ENCODE results near the gene HIPK2.
"Not testable (repeated sequence)": the region's sequence is repeated elsewhere in the genome, so short reads cannot be mapped to it uniquely, and the experiment has no call there.

HIPK2 gene

DNA sequence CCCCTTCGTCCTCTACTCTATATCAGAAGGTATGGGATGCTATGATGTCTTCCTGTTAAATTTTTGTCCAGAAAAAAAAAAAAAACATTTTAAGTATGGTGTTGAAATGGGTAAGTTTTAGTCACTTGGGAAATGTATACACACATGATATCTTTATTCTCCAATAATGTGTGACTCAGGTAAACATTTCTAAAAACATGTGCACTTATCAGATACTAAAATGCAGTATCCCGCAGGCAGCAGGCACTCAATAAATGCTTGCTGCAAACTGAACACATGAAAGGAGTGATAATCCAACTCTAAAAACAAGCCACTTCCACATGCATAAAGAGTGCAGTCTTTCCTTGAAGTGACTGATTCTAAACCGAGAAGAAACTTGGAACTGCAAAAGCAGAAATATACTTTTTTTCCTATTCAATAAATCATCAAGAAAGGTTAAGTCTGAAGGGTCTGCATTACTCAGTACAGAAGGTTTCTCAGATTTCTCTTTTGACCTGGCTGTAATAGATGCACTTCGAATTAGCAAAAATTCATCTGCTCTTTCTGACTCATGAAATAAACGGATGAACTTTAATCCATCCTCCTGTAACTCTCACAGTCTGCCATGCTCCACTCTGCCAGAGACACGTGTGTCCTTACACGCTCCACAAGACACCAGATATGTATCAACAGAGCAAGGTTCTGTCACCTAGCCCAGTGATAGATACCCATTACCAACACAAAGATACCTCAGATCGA is 84.0 kb downstream of the HIPK2 start:
- no peak for DNase-seq (ENCODE audit: low spot score)

DNA sequence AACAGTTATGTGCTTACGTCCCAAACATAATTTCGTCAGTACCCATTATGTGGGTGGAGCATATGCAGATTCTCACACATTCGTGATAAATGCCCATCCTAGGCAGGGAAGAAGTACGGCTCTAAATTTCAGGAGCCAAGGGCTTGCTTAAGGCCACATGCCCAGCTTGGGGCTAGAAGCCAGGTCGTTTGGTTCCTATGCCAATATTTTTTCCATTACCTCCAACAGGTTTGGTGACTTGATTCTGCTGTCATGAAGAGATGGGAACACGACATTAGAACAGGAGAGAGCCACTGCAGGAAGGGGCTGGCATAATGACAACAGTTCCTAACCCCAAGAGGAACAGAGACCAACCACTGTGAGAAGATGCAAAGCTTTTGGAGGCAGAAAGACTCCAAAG is 85.1 kb downstream of the HIPK2 start:
- DNase-seq (ENCODE audit: low spot score), result peak; percentile 74

DNA sequence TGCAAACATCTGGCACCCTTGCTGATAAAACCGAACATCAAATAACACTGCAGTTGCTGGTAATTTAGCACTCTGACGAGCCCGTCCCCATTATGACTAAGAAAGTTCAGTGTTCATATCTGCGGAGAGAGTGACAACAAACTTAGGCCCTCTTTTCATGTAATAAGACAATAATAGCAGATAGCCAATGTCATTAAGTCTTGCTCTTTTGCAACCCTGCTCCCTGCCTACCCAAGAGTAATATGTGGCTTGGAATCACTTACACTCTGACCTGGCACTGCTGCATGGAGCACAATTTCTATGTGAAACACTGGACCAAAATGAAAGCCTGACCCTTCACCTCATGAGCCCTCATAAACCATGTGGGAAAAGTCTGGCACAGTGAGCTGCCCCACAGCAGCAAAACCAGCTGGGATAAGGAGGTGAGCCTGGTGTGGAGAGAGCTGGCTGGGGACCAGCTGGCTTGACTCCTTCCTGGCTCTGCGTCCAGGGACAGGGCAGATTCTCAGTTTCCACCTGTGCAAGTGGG is 86.5 kb downstream of the HIPK2 start:
- DNase-seq (ENCODE audit: low spot score), result peak; percentile 69

DNA sequence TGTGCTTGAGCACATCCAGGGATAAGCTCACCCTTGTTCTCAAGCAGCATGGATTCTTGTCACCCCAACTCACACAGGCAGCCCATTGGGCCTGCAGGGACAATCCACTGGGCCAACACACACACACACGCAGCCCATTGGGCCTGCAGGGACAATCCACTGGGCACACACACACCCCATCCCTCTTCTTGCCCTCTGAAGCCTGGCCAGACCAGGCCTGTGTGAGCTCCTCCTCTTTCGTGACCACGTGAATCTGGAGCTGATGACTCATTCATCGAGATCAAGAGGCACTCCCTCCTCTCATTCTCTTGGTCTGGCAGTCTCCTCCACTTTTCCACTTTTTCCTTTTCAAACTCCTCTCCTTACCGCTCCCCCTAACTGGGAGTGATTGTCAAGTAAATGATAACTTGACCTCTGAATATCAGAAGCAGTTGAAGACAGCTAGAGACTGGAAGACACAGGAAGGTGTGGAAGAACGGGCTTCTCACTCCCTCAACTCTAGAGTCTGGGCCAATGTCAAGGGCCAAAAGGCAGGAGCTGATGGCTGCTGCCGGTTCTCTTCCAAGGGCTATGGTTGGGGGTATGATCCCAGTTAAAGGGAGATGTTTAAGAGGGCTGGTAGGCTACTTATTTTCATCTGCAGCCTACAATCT is 89.7 kb downstream of the HIPK2 start:
- DNase-seq (ENCODE audit: low spot score), result no peak

DNA sequence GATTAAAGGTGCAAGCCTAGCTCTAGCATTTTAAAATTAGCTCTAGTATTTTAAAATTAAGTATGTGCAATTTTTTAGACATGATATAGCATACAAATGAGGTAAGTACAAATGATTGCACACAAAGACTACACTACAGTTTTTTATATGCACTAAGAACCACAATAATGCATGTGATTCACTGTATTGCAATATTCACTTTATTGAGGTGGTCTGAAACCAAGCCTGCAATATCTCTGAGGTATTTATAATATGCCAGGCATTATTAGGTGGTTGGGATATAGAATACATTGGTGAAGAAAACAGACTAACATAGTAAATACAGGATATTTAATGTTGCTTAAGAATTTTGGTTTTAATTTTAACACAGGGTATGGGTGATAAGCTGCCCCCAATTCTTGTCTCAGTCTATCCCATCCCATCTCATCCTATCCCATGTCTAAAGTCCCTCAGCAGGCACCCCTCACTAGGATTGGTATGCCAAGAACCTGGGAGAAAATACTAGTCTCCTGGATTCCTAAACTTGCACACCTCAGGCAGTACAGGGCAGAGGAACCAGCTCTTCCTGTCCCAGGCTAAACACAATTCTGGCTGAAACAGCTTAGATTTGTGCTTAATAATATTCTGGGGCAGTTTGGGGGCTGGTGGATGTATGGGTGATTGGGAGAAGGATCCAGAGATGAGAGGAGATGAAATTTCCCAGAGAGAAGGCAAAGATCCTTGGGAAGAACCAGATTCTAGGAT is 90.4 kb downstream of the HIPK2 start:
- no peak for DNase-seq (ENCODE audit: low spot score)

DNA sequence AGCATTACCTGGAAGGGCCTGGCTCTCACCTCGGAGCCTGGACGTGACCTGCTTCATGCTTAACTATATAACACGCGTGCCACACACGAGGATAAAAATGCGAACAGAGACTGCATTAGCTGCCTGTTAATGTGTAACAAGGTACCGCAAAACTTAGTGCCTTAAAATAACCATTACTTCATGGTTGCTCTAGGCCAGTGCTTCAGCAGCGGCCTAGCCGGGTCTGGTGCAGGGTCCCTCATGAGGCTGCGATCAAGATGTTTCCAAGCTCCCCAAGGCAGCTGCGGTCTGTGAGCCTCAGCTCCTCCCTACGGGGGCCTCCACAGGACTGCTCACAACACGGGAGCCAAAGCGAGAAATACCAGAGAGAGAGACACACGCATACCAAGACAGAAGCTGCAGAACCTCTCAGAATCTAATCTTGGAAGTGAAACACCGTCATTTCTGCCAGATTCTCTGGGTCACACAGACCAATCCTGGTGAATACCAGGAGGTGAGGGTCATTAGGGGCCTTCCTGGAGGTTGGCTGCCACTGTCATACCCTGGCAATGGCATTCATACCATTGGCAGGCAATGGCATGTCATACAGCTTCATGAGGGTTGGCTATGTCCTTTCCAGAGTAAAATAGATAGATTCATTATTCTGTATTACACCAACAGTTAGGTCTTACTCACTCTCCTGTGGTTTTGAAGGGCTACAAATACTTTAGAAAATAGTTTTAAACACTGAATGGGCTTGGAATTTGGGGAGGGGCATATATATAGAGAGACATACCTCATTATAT is 94.5 kb downstream of the HIPK2 start:
- DNase-seq (ENCODE audit: low spot score), result no peak

DNA sequence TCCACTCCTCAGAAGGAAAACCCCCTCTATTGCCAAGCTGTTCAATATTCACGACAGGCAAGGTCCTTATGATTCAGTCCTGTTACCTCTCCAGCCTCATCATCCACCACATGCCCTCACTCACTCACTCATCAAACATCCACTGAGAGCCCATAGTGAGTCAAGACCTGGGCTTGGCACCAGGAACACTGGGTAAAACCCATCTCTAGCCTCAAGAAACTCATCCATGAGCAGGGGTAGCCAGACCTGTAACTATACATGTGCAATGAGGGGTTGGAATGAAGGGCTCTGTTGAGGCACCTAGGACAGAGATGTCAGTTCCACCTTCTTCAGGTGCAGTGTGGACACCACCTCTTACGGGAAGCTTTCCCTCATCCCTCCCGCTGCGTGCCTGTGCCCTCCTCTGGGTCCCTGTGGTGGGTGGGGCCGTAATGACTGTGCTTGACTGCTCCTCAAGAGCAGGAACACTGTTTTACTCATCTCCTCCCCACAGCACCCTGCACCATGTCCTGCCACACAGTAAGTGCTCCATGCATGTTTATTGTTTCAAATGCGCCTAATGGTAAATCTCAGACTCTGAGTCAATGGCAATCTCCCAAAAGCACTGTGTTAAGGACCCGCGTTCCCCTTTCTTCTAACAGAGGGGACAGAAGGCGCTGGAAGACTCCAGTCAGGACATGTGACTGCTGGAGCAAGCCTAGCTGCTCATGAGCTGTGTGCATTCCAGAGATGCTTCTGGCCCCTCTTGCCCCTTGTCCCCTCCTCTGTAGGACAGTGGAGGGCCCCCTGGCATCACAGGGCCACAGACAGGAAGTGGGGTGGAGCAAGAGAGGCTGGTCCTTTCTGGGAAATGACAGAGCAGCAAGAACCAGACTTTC is 95.4 kb downstream of the HIPK2 start:
- DNase-seq (ENCODE audit: low spot score), result no peak

DNA sequence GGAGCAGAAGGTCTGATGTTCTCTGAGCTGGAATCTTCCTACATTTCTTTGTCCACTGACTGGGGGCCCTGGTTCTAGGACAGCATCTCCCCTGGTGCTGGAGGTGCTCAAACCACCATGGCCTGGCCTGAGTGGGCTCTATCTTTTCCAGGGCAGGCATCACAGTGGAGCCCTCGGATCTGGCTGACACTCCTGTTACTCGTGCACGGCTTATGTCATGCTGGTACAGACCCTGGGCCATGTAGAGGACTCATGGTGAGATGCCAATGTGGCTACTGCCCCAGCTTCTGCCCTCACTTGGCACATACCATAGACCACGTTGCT is 96.0 kb downstream of the HIPK2 start:
- no peak for DNase-seq (ENCODE audit: low spot score)

DNA sequence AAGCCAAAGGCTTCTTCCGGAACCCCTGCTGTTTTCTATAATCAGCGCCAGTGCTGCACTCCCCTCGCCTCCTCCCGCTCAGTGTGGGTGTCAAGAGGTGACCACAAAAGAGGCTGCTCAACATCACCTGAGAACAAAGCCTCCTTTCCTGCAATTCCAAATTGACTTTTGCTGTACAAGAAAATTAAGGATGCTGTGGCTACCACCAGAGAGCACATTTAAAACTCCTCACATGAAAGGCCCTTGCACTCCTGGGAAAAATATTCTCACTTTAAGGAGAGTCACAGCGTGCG is 96.4 kb downstream of the HIPK2 start:
- no peak for DNase-seq (ENCODE audit: low spot score)

DNA sequence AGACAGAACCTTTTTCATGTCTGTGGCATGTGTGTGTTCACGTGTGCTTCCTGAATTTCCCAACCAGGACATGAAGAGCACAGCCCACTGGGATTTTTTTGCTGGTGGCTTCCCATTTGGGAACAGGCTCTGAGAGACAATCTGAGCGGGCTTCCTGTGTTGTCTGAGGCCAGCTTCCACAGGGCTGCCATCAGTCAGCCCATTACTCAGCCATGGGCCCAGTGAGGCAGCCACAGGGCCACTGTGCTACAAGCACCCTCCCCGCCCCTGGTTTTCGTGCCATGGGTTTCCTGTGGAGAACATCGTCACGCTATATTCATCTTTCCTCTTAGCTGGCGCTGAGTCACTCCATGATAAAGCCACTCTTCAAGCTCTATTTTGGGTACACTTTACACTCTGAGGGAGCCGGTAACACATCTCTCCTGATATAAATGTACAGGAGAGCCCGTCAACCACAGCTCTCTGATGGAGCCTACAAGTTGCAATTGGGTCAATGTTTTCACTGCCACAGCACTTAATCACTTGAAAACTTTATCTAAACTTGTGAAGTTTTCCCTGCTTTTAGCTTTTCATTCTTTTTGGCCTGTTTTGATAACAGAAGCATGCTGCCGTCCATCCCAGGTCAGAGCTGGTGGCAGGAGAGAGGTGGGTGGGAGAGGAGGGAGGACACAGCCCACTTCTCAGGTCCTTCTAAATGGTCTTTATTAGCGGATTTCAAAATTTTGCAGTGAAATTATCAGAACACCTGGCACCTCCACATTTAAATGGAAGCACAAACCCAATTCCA is 96.9 kb downstream of the HIPK2 start:
- DNase-seq (ENCODE audit: low spot score), result no peak

DNA sequence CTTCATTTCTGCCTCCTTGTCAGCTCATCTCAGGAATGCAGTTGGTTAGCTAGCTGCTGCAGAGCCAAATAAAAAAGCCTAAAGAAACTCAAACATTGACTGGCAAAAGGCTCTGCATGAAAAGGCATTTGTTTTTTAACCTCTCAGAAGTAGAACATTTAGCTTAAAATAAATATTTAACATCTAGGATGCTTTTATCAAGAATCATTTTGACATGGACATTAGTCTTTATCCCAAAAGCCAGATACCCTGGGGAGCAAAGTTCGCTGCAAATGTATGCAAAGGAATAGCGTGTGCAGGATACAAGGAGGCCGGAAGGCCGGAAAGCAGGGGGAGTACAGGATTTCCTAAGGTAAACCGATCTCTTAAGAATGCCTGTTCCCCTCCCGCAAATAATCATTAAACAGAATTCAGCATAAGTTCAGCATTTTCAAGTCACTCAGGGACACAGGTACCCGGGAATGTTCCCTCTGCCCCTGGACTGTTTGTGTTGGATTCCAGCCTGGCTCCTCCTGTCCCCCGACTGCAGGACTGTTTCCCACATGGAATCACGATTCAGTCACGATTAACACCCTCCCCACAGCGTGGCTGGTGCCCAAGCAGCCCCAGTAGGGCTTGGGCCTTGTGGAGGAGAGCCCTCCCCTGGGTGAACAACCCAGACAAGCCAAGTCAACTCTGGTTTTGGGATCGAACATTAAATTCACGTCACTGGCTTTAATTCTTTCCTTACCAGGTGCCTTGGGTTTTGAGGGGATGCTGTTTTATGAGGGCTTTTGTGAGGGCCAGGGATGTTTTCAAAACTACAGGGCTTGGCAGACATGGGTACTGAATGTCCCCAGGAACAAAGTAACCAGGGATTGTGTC is 97.8 kb downstream of the HIPK2 start:
- DNase-seq (ENCODE audit: low spot score), result no peak

DNA sequence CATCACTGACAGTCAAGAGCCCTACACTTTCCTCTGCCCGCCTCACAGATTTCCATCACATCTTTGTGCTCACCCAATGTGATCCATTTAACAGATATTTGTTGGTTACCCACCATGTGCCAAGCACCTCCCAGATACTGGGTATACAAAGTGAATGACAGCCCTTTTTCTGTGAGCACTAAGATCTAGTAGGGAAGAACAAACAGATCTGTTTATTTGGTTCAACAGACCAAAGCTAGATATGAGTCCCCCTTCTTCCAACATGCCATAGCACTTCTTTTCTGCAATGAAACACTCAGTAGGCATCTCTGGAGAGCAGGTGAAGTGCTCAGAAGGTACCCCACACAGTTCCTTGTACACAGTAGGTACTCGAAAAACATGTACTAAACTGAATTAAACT is 101.4 kb downstream of the HIPK2 start:
- DNase-seq (ENCODE audit: low spot score), result no peak

DNA sequence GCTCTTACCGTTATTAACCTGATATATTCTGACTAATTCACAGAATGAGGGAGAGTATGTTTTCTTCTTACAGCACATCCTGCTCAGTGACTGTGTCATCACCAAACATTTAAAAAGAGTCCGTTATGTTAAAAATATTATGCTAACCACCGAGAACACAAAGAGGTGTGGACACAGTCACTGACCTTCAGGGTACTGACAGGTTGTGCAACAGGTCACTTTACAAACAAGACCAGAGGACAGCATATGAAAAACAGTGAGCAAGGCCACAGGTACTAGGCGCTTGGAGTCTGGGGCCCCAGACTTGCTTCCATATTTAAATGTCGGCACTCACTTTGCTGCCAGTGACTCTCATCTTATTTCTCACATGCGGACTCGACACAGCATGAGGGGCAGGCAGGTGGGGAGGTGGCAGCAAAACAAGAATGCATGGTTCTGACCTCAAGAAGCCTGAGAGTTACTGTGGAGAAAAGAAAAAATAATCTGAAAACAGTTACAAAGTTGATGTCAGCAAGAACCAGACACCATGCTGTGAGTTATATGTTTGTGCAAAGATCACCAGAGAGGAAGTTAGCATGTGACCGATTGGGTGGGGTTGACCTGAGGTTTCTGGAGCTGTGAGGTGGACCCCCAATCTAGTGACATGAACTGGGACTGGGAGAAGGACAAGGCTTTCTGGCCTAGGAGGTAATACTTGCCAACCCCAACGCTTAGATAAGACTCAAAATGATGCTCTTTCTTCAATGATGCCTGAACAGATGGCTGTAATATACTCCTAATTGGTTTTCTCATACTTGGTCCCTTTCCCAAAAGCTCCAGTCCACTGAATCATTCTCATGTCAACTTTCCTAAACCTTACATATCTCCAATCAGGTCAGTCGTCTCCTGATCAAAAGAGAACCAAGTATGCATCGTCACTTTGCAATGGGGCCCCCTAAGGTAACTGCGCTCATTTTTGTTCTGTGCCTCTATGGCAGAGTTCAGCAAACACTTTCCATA is 102.4 kb downstream of the HIPK2 start:
- DNase-seq (ENCODE audit: low spot score), result peak; percentile 58

DNA sequence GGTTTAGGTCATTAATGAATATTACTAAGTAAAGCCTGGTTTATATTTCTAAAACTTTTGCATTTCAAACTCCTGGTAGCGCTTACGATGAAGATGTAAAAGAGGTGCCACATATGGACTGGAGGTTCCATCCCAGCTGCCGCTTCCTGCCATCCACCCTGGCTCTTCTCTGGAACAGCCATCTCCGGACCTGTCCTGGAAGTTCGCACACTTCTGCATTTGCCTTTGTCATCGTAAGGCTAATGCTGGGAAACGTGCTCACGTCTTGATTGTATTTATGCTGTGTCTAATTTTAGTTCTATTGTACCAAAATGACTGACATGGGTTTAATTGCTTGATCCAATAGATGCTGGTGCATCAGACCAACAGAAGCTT is 103.1 kb downstream of the HIPK2 start:
- no peak for DNase-seq (ENCODE audit: low spot score)

DNA sequence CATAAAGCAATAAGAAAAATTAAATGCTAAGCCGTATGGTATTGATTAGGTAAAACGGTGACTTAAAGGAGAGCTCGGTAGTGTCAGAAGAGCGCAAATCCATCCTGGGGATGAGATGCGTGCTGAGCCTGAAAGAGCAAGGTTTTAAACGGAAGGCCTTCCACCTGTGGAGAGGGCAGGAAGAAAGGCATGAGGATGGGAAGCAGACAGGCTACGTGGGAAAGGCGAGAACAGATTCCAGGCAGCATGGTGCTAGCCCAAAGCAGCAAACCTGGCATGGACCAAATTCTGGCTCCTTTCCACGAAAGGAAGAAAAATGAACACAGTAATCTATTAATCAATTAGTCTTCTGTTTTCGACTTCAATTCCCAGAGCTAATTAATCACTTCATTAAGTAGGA is 103.5 kb downstream of the HIPK2 start:
- peak; percentile 25 for DNase-seq (ENCODE audit: low spot score)

DNA sequence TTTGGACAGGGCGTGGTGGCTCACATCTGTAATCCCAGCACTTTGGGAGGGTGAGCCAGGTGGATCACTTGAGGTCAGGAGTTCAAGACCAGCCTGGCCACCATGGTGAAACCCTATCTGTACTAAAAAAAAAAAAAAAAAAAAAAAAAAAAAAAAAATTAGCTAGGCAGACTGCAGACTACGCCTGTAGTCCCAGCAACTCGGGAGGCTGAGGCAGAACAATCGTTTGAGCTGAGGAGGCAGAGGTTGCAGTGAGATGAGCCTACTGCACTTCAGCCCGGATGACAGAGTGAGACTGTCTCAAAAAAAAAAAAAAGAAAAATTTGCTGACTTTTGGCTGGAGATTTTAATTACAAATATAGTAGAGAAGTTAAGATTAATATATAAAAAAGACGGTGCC is 104.0 kb downstream of the HIPK2 start:
- DNase-seq (ENCODE audit: low spot score), result no peak

DNA sequence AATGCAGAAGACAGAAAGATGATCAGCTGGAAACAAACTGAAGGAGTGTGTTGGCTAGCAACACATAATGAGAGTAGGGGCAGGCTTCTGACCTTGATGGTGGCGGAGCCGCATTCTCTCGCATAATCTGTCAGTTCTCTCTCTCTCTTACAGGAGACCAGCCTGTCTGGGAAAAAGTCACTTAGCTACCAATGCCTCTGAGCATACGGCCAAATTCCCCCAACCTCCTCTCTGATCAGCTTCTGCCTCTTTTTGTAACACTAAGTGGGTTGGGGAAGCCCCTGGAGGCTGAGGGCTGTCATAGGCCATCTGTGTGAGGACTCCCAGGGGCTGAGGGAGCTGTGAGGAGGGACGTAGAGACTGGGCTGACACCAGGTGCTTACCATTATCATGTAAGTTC is 104.6 kb downstream of the HIPK2 start:
- no peak for DNase-seq (ENCODE audit: low spot score)

DNA sequence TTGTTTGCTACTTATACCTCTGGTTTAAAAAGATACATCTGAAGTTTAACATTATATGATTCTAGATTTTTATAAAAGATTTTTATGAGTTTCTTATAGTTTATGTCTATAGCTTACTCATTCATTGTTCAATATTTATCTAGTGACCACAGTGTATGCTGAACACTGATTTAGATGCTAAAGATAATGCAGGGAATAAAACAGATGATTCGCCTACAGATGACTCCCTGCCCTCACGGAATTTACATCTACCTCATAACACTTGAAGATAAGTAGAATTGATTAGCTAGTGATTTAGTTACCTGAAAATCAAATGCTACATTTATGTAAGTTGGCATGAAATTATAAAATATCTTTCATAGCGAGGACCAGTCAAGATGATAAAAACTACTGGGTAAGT is 105.8 kb downstream of the HIPK2 start:
- no peak for DNase-seq (ENCODE audit: low spot score)

DNA sequence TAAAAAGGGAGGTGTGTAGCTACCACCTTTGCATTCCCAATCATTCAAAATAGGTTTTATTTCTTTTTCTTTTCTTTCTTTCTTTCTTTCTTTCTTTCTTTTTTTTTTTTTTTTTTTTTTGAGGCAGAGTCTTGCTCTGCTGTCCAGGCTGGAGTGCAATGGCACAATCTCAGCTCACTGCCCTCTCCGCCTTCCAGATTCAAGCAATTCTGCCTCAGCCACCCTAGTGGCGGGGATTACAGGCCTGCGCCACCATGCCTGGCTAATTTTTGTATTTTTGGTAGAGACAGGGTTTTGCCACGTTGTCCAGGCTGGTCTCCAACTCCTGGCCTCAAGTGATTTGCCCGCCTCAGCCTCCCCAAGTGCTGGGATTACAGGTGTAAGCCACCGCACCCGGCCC is 107.1 kb downstream of the HIPK2 start:
- not testable (repeated sequence) for DNase-seq (ENCODE audit: low spot score)

Measured in cerebellar cortex (tissue), 1 donor.